AG09309 (cell line): ENCODE data around the gene FGF6.
"Not testable (repeated sequence)": the region's sequence is repeated elsewhere in the genome, so short reads cannot be mapped to it uniquely, and the experiment has no call there.

Experiments used
- DNase-seq: peaks from one replicate; pipeline ENCODE4 v3.0.0-alpha.2; 2010; ENCODE audit warnings: low read depth
- H3K4me3 ChIP-seq: 2 replicates; pipeline ENCODE4 v1.5.1; 2011; ENCODE audit warnings: mild to moderate bottlenecking, low read depth, low read length, moderate library complexity; ENCODE audit not compliant: control insufficient read depth
- CTCF ChIP-seq: IDR thresholded peaks from 2 replicates; pipeline ENCODE4 v1.5.1; 2011; ENCODE audit warnings: mild to moderate bottlenecking, low read depth, low read length, inconsistent platforms; ENCODE audit not compliant: insufficient read depth, control insufficient read depth; ENCODE audit errors: missing control alignments

The FGF6 gene

GRCh38 chr12:4482936-4483335 lies 37.3 kb upstream of the FGF6 start:
- DNase-seq, result no peak
- TF ChIP-seq CTCF, result no peak
- H3K4me3 ChIP-seq, result no peak overlapping the region

DNA sequence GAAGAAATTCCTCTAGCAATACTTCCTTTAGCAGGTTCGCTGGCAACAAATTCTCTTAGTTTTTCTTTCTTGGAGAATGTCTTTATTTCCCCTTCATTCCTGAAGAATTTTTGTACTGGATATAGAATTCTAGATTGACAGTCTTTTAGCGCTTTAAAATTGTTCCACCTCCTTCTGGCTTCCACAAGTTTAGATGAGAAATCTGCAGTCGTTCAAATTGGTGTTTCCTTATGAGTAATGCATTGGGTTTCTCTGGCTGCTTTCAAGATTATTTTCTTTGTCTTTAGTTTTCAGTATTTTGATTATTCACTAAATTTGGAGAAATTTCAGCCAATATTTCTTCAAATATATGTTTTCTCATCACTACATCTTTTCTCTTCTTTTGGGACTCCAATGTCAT lies 33.3 kb upstream of the FGF6 start:
- no peak for TF ChIP-seq CTCF
- no peak for DNase-seq
- H3K4me3 ChIP-seq, result no peak overlapping the region

DNA sequence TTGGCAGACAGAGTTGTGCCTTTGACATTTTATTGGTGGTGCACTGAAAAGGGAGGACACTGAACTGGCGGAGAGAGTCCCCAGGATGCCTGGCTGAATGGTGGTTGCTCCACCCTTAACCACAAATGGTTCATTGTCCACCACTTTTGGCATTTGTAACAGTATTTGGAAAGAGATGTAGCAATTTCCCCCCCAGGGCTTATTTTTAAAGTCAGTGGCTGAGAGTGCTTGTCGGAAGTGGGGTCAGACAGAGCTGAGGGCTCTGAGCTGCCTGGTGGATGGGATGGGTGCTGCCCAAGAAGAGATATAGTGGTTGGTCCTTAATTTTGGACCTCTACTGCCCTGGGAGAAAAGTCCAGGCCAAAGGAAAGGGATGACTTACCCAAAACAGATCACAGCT lies 31.5 kb upstream of the FGF6 start:
- peak; percentile 3 for DNase-seq
- H3K4me3 ChIP-seq, result no peak overlapping the region
- no peak for TF ChIP-seq CTCF

- no peak overlapping the region for H3K4me3 ChIP-seq
- DNase-seq, result no peak
- TF ChIP-seq CTCF, result no peak
These were observed 26.4 kb upstream of the FGF6 start for GRCh38 chr12:4472046-4472445.

DNA sequence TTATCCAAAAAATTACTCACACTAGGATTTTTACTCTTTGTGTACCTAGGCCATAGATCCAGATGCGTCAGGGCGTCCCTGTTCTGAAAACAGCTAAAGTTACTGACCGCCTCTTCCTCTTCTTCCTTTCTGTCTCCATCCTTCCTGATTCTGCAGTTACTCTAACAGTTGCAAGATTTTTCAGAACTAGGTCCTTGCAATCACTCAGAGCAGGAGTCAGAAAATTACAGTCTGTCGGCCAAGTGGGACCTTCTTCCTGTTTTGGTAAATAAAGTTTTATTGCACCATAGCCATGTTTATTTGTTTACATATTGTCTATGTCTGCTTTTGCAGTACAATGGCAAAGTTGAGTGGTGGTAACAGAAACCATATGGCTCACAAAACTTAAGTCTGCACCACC lies 25.6 kb upstream of the FGF6 start:
- no peak overlapping the region for H3K4me3 ChIP-seq
- no peak for TF ChIP-seq CTCF
- DNase-seq, result no peak

- no peak for TF ChIP-seq CTCF
- no peak overlapping the region for H3K4me3 ChIP-seq
These were observed 23.4 kb upstream of the FGF6 start for GRCh38 chr12:4468994-4469393.

DNA sequence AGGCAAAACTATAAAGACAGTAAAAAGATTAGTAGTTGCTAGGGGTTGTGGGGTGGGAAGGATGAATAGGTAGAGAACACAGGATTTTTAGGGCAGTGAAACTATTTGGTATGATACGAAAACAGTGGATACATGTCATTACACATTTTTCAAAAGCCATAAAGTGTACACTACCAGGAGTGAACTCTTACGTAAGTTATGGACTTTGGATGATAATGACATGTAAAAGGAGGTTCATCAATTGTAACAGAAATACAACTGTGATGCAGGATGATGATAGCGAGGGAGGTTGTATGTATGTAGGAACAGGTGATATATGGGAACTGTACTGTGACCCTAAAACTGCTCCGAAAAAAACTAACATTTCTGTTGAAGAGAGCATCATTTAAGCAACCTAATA lies 15.1 kb upstream of the FGF6 start:
- DNase-seq, result no peak
- TF ChIP-seq CTCF, result no peak
- H3K4me3 ChIP-seq, result no peak overlapping the region

More at GRCh38 chr12:4468994-4469393, 23.4 kb upstream of the FGF6 start:
- no peak for DNase-seq

DNA sequence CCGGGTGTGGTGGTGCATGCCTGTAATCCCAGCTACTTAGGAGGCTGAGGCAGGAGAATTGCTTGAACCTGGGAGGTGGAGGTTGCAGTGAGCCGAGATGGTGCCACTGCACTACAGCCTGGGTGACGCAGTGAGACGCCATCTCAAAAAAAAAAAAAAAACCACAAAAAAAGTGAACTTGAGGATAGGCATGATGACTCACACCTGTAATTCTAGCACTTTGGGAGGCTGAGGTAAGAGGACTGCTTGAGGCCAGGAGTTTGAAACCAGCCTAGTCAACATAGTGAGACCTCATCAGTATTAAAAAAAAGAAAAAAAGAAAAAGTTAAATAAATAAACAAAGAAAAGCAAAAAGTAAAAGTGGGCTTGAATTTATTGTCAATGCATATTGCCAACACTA lies 10.2 kb upstream of the FGF6 start:
- not testable (repeated sequence) for H3K4me3 ChIP-seq, DNase-seq
